Right ventricle myocardium inferior (tissue), 1 donor: Measurements from ENCODE around the gene COPS7A. TPM values are rescaled to one million over a fixed set of nuclear protein-coding genes. Genes with fewer than 3 reads are reported as not detected.

ENCODE experiments used
- ATAC-seq: fragments of 200-7000 bp; cut with Tn5 transposase; one replicate; pipeline ENCODE4 v1.9.1; 2020; ENCODE audit warnings: mild to moderate bottlenecking, moderate library complexity
- DNase-seq: peaks from one replicate; pipeline ENCODE4 v3.0.0; 2021; ENCODE audit errors: missing footprints
- intact Hi-C: fragments of 100-400 bp; cut with DNase I; formaldehyde crosslinking; loops from one replicate; pipeline ENCODE4 v1.11.0; 2022
- total RNA-seq: library from RNA; stranded (reverse); fragmentation: NEBNext Ultra II Directional; extraction: Animal tissue kit (Norgen Biotek cat#: 25700); gene quantifications from one replicate; pipeline ENCODE4 v1.2.1, GENCODE V29; 2021
- donor health status: DM: no; HTN: yes; CAD: no; lungs with severe emphysema.

COPS7A gene
- total RNA-seq, 1 donor from 2014 or later = 83.1 TPM

GRCh38 chr12:6765048-6765633, 41.3 kb downstream of the COPS7A start:
- ATAC-seq (no peak), DNase-seq (no peak)
- intact Hi-C loops = no loop called here

GRCh38 chr12:6765634-6766581, 42.1 kb downstream of the COPS7A start, which contains the start of gene PTMS:
Gene PTMS (plus strand): TSS chr12:6766363. CDS start chr12:6766706, 343 bp downstream.
- ATAC-seq (peak; percentile 64), DNase-seq (peak; percentile 89)
- intact Hi-C loops = loop anchor here (1.0 kb wide), 1 partner anchor 13 kb away; the partner anchor contains the start of gene MLF2

- intact Hi-C loops = loop anchor here (1.0 kb wide), 1 partner anchor 13 kb away; the partner anchor contains the start of gene MLF2
- ATAC-seq (peak; percentile 46), DNase-seq (peak; percentile 91)
Observed at GRCh38 chr12:6766651-6767349, 43.0 kb downstream of the COPS7A start.

- DNase-seq = no peak
- ATAC-seq = no peak
- intact Hi-C loops = no loop called here
Observed at GRCh38 chr12:6767353-6768319, 43.8 kb downstream of the COPS7A start.

- intact Hi-C loops = no loop called here
- no peak for DNase-seq
- ATAC-seq = no peak
Observed at GRCh38 chr12:6768437-6768914, 44.6 kb downstream of the COPS7A start.

- no peak for DNase-seq
- intact Hi-C loops = no loop called here
- ATAC-seq = no peak
Observed at GRCh38 chr12:6768990-6769389, 45.1 kb downstream of the COPS7A start.

- DNase-seq (no peak), ATAC-seq (no peak)
- intact Hi-C loops = no loop called here
Observed at GRCh38 chr12:6769666-6770065, 45.8 kb downstream of the COPS7A start.

- intact Hi-C loops = no loop called here
- DNase-seq (no peak), ATAC-seq (no peak)
Observed at GRCh38 chr12:6770094-6770493, 46.2 kb downstream of the COPS7A start.

GRCh38 chr12:6770600-6770999, 46.8 kb downstream of the COPS7A start:
- intact Hi-C loops = no loop called here
- no peak for ATAC-seq
- DNase-seq = no peak

GRCh38 chr12:6771091-6771495, 47.2 kb downstream of the COPS7A start:
- intact Hi-C loops = no loop called here
- no peak for ATAC-seq
- no peak for DNase-seq

GRCh38 chr12:6771509-6772330, 47.9 kb downstream of the COPS7A start:
- ATAC-seq = peak; percentile 38
- intact Hi-C loops = no loop called here
- DNase-seq = no peak

- ATAC-seq (peak; percentile 3), DNase-seq (no peak)
- intact Hi-C loops = no loop called here
Observed at GRCh38 chr12:6772331-6772695, 48.5 kb downstream of the COPS7A start, which contains the start of gene LAG3. Gene LAG3 (plus strand): TSS chr12:6772520. CDS start chr12:6772853, 333 bp downstream.

- no peak for ATAC-seq
- DNase-seq = no peak
- intact Hi-C loops = no loop called here
Observed at GRCh38 chr12:6772726-6773589, 49.1 kb downstream of the COPS7A start.

- no peak for DNase-seq
- intact Hi-C loops = no loop called here
- ATAC-seq = no peak
Observed at GRCh38 chr12:6773590-6774351, 49.9 kb downstream of the COPS7A start.

GRCh38 chr12:6774499-6775062, 50.7 kb downstream of the COPS7A start:
- intact Hi-C loops = loop anchor here (5.0 kb wide), 1 partner anchor 157 kb away; no protein-coding TSS in a partner anchor

More at GRCh38 chr12:6774499-6775062, 50.7 kb downstream of the COPS7A start:
- ATAC-seq (no peak), DNase-seq (no peak)
